HepG2 (cell line): Measurements from ENCODE around the gene SMIM9. TPM values are rescaled to one million over a fixed set of nuclear protein-coding genes. Genes with fewer than 3 reads are reported as not detected.
A peak's percentile ranks its signal among the peaks of the same experiment; 100 is the strongest.

Source experiments
- ATAC-seq: fragments of 200-7000 bp; cut with Tn5 transposase; 3 replicates; pipeline ENCODE4 v1.9.1; 2020; ENCODE audit warnings: mild to moderate bottlenecking, moderate library complexity
- BruUV-seq: library from RNA; stranded (reverse); fragments of 400-500 nt; replicated peaks from 2 replicates; lab custom pipeline; 2021; lab: Mats Ljungman, UMichigan
- CTCF ChIA-PET: fragments of 300-600 bp; formaldehyde crosslinking; extraction: SDS; loops from one replicate; lab custom pipeline; 2021; ENCODE audit warnings: low total read pairs, inconsistent platforms, low intra/inter-chr PET ratio; lab: Yijun Ruan, JAX
- POLR2A ChIA-PET: fragments of 350-600 bp; sonication (Branson Sonifier 250); formaldehyde crosslinking; loops from one replicate; lab custom pipeline; 2020; ENCODE audit warnings: antibody characterized with exemption, inconsistent platforms; lab: Yijun Ruan, JAX
- DNase-seq: peaks from one replicate; pipeline ENCODE4 v3.0.0-alpha.2; 2015; ENCODE audit warnings: low spot score
- FAIRE-seq: peaks from 3 replicates; lab custom pipeline; 2011; peaks lifted over from hg19 to GRCh38; lab: Jason Lieb, UNC
- H2AFZ ChIP-seq: one replicate; pipeline ENCODE4 v1.6.1; 2011; ENCODE audit warnings: low read length, inconsistent platforms
- H3K27ac ChIP-seq: fragments of 300-600 bp; 3 replicates; pipeline ENCODE4 v1.8.0; 2011; ENCODE audit warnings: mixed run types, mild to moderate bottlenecking, mixed read lengths, low read length, inconsistent platforms; ENCODE audit not compliant: insufficient read depth; ENCODE audit errors: extremely low read length
- H3K27me3 ChIP-seq, 2 experiments: fragments of 200-600 bp in 1 of 2; 2 replicates in 1 of 2; 3 replicates in 1 of 2; pipeline versions ENCODE4 v1.6.0 to v1.8.0; 2011; ENCODE audit warnings: low read length in 2 of 2, mild to moderate bottlenecking in 2 of 2, moderate library complexity in 2 of 2, inconsistent platforms in 1 of 2; ENCODE audit not compliant: insufficient read depth in 2 of 2, control insufficient read depth in 1 of 2
- H3K36me3 ChIP-seq, 2 experiments: fragments of 200-600 bp in 1 of 2; replicated peaks in 1 of 2; 2 replicates in 1 of 2; 3 replicates in 1 of 2; pipeline versions ENCODE4 v1.5.1 to v1.8.0; 2011; ENCODE audit warnings: low read length in 2 of 2, inconsistent platforms in 1 of 2; ENCODE audit not compliant: insufficient read depth in 2 of 2, control insufficient read depth in 1 of 2
- H3K4me1 ChIP-seq: 2 replicates; pipeline ENCODE4 v1.5.1; 2012; ENCODE audit warnings: low read length, inconsistent platforms; ENCODE audit not compliant: insufficient read depth
- H3K4me2 ChIP-seq: 2 replicates; pipeline ENCODE4 v1.6.0; 2011; ENCODE audit warnings: low read depth, low read length, inconsistent platforms
- H3K4me3 ChIP-seq, 3 experiments: fragments of 200-600 bp in 1 of 3; sonication (generic), shearing (Covaris generic) in 1 of 3; replicated peaks in 1 of 3; 2 replicates each; pipeline ENCODE4 v1.5.1; 2011 to 2016; ENCODE audit warnings: low read length in 3 of 3, inconsistent platforms in 2 of 3, low read depth in 2 of 3, mild to moderate bottlenecking in 2 of 3, control low read depth in 1 of 3, mixed read lengths in 1 of 3; ENCODE audit not compliant: insufficient read depth in 1 of 3
- H3K79me2 ChIP-seq: one replicate; pipeline ENCODE4 v1.6.1; 2011; ENCODE audit warnings: low read length, inconsistent platforms; ENCODE audit not compliant: insufficient read depth
- H3K9ac ChIP-seq: 2 replicates; pipeline ENCODE4 v1.6.0; 2011; ENCODE audit warnings: mild to moderate bottlenecking, low read depth, low read length, inconsistent platforms; ENCODE audit not compliant: insufficient read depth
- H3K9me3 ChIP-seq: 2 replicates; pipeline ENCODE4 v1.5.1; 2012; ENCODE audit warnings: mild to moderate bottlenecking, low read length
- H4K20me1 ChIP-seq: 2 replicates; pipeline ENCODE4 v1.6.0; 2011; ENCODE audit warnings: inconsistent platforms, mild to moderate bottlenecking, low read length, moderate library complexity; ENCODE audit not compliant: insufficient read depth
- ARNTL ChIP-seq: sonication (generic); formaldehyde crosslinking; IDR thresholded peaks from 2 replicates; pipeline ENCODE4 v1.4.0; 2020; ENCODE audit warnings: mild to moderate bottlenecking, missing genetic modification reagents
- CEBPZ ChIP-seq: IDR thresholded peaks from 2 replicates; pipeline ENCODE4 v1.6.1; 2012; ENCODE audit warnings: low read length, improper control_type of control experiment
- EP300 ChIP-seq, 3 experiments: sonication (generic) in 1 of 3; formaldehyde crosslinking in 1 of 3; IDR thresholded peaks; 2 replicates each; pipeline versions ENCODE4 v1.5.1 to v1.6.1; 2011 to 2020; ENCODE audit warnings: low read depth in 2 of 3, low read length in 2 of 3, borderline replicate concordance in 1 of 3, improper control_type of control experiment in 1 of 3, mild to moderate bottlenecking in 1 of 3, missing genetic modification reagents in 1 of 3, moderate library complexity in 1 of 3
- FOXP1 ChIP-seq, 2 experiments: fragments of 450-650 bp in 1 of 2; IDR thresholded peaks; 2 replicates each; pipeline ENCODE4 v1.6.1; 2017 to 2018; ENCODE audit warnings: antibody characterized with exemption in 1 of 2
- HNF4A ChIP-seq: sonication (generic); formaldehyde crosslinking; IDR thresholded peaks from 2 replicates; pipeline ENCODE4 v1.4.0; 2020; ENCODE audit warnings: missing genetic modification reagents
- HNF4G ChIP-seq, 2 experiments: sonication (generic) in 1 of 2; formaldehyde crosslinking in 1 of 2; IDR thresholded peaks; 2 replicates each; pipeline versions ENCODE4 v1.4.0 to v1.6.1; 2011 to 2020; ENCODE audit warnings: borderline replicate concordance in 2 of 2, low read depth in 2 of 2, mild to moderate bottlenecking in 2 of 2, low read length in 1 of 2, missing genetic modification reagents in 1 of 2, moderate library complexity in 1 of 2
- KAT7 ChIP-seq: IDR thresholded peaks from 2 replicates; pipeline ENCODE4 v1.6.1; 2018; ENCODE audit warnings: borderline replicate concordance, missing compliant biosample characterization
- MAX ChIP-seq: IDR thresholded peaks from 2 replicates; pipeline ENCODE4 v1.6.1; 2012; ENCODE audit warnings: inconsistent platforms
- ONECUT2 ChIP-seq: sonication (generic); formaldehyde crosslinking; IDR thresholded peaks from 2 replicates; pipeline ENCODE4 v1.4.0; 2020; ENCODE audit warnings: missing genetic modification reagents
- POLR2G ChIP-seq: fragments of 200-400 bp; formaldehyde crosslinking; IDR thresholded peaks from 2 replicates; pipeline ENCODE4 v1.6.1; 2018; ENCODE audit warnings: mild to moderate bottlenecking, low read depth, low read length, moderate library complexity
- ZNF101 ChIP-seq: sonication (generic); formaldehyde crosslinking; IDR thresholded peaks from 2 replicates; pipeline ENCODE4 v1.4.0; 2020; ENCODE audit warnings: mild to moderate bottlenecking, low read depth, missing genetic modification reagents, borderline replicate concordance
- ZNF136 ChIP-seq: sonication (generic); formaldehyde crosslinking; IDR thresholded peaks from 2 replicates; pipeline ENCODE4 v1.8.1; 2022; ENCODE audit warnings: low read depth, mild to moderate bottlenecking, moderate library complexity, missing genetic modification reagents
- ZNF296 ChIP-seq: sonication (generic); formaldehyde crosslinking; conservative IDR thresholded peaks from 2 replicates; pipeline ENCODE4 v1.5.0; 2020; ENCODE audit warnings: mild to moderate bottlenecking, missing genetic modification reagents
- ZNF33A ChIP-seq: sonication (generic); formaldehyde crosslinking; IDR thresholded peaks from 2 replicates; pipeline ENCODE4 v1.5.1; 2020; ENCODE audit warnings: missing genetic modification reagents, mild to moderate bottlenecking, moderate library complexity, borderline replicate concordance
- ZNF549 ChIP-seq: sonication (generic); formaldehyde crosslinking; IDR thresholded peaks from 2 replicates; pipeline ENCODE4 v1.5.0; 2020; ENCODE audit warnings: missing genetic modification reagents
- ZNF557 ChIP-seq: sonication (generic); formaldehyde crosslinking; IDR thresholded peaks from 2 replicates; pipeline ENCODE4 v1.4.0; 2020; ENCODE audit warnings: missing genetic modification reagents
- ZXDC ChIP-seq: sonication (generic); formaldehyde crosslinking; IDR thresholded peaks from 2 replicates; pipeline ENCODE4 v1.5.0; 2020; ENCODE audit warnings: mild to moderate bottlenecking, missing genetic modification reagents
- WGBS: methylation state at CpG from one replicate; pipeline ENCODE4 v1.1.6; 2017; ENCODE audit warnings: low lambda C conversion rate; 5-methylcytosine and 5-hydroxymethylcytosine counted together
- in situ Hi-C: cut with HindIII; loops from 2 replicates; pipeline ENCODE4 v1.10.0; 2017; ENCODE audit warnings: low pct_unique_long_range_greater_than_20kb; ENCODE audit not compliant: extremely low pct_ligation_motif_present
- intact Hi-C: fragments of 100-400 bp; cut with micrococcal nuclease; formaldehyde crosslinking; loops from one replicate; pipeline ENCODE4 v1.10.0; 2022; ENCODE audit not compliant: unreplicated experiment
- polyA plus RNA-seq, 8 experiments: library from polyadenylated mRNA; depleted of rRNA in 3 of 8; stranded (reverse) in 7 of 8; unstranded in 1 of 8; fragments of >200 nt; fragmentation: Illumina TruSeq in 4 of 8; extraction: Trizol in 4 of 8; gene quantifications; 2 replicates each; pipeline versions ENCODE4 v1.2.1 to v1.2.3, GENCODE V29; 2011 to 2016; ENCODE audit warnings: low read depth in 4 of 8, missing spikeins in 1 of 8, mixed read lengths in 1 of 8; ENCODE audit not compliant: insufficient read depth in 1 of 8
- total RNA-seq, 5 experiments: library from RNA; depleted of rRNA; stranded (reverse); fragments of >200 nt; fragmentation: Illumina TruSeq; extraction: Trizol; gene quantifications; 2 replicates each; pipeline ENCODE4 v1.2.3, GENCODE V29; 2016; ENCODE audit warnings: low read depth in 1 of 5

SMIM9 gene
- total and polyA plus RNA-seq, 2 of the 13 experiments (the other 11 are each of a cell fraction or from before 2014, with no cell fraction given): not detected

- Histone ChIP-seq H2AFZ (no peak overlapping the region), H3K36me3 (no peaks in the 10 kb centered on the region), H3K4me1 (peaks cover 87% of the 10 kb centered on the region), H4K20me1 (no peaks in the 10 kb centered on the region; the same call in 1 of the 2 replicates), H3K9ac (no peak overlapping the region), H3K27me3 (no peaks in the 10 kb centered on the region), H3K27ac (peak overlapping the region; percentile 47), H3K4me3 (no peak overlapping the region), H3K9me3 (no peaks in the 10 kb centered on the region), H3K4me2 (peak overlapping the region; percentile 70), H3K79me2 (no peaks in the 10 kb centered on the region)
- CTCF ChIA-PET: no interaction called here
- ATAC-seq: peak; percentile 9
- FAIRE-seq: peak; percentile 68
- peak; percentile 36 for DNase-seq
- BruUV-seq: no TSS peak
- POLR2A ChIA-PET: interaction anchor here (1.2 to 2.6 kb wide), 2 partner anchors 21 to 38 kb away, joined by 3 to 23 read pairs; partner anchors contain the start of gene DKC1
- intact Hi-C loops (no loop called here), in situ Hi-C loops (no loop called here)
- WGBS: 58% methylated on average over 7 of the region's 8 CpGs
- TF ChIP-seq HNF4A (peak; percentile 45), ZNF136 (CRISPR knock-in tag) (no peak), ARNTL (CRISPR knock-in tag) (no peak), EP300 (IDR thresholded peaks at IDR 0.05; ENCODE audit: low read depth in 2 of 2, low read length in 2 of 2) (peak in 1 of 2 experiments; percentile 52; a peak in 2 of 4 replicates), EP300 (CRISPR knock-in tag; IDR thresholded peaks at IDR 0.05; ENCODE audit: borderline replicate concordance) (no peak), ZNF549 (CRISPR knock-in tag) (no peak), ZNF296 (CRISPR knock-in tag) (no peak), FOXP1 (IDR thresholded peaks at IDR 0.05) (no peak), FOXP1 (CRISPR knock-in tag; IDR thresholded peaks at IDR 0.05) (peak; percentile 49; the same call in 1 of the 2 replicates), ZXDC (CRISPR knock-in tag) (no peak), CEBPZ (no peak), ZNF557 (no peak), POLR2G (no peak), ONECUT2 (no peak), ZNF101 (CRISPR knock-in tag) (no peak), HNF4G (IDR thresholded peaks at IDR 0.05; ENCODE audit: borderline replicate concordance, low read depth, low read length) (peak; percentile 40; the same call in 1 of the 2 replicates), HNF4G (CRISPR knock-in tag; IDR thresholded peaks at IDR 0.05; ENCODE audit: borderline replicate concordance, low read depth) (no peak), KAT7 (CRISPR knock-in tag) (no peak), ZNF33A (CRISPR knock-in tag) (no peak), MAX (no peak)
Measured at GRCh38 chrX:154800478-154801210, 33.8 kb downstream of the SMIM9 start.
